Measurements from ENCODE around the gene TMEM131L. TPM values are rescaled to one million over a fixed set of nuclear protein-coding genes. Genes with fewer than 3 reads are reported as not detected.
"Not testable (repeated sequence)": the region's sequence is repeated elsewhere in the genome, so short reads cannot be mapped to it uniquely, and the experiment has no call there.

The TMEM131L gene
- total RNA-seq, 1 experiment from 2014 or later: 61.3 TPM

GRCh38 chr4:153655002-153655541, 188.9 kb downstream of the TMEM131L start:
- Histone ChIP-seq H3K36me3 (no peaks in the 10 kb centered on the region), H3K27me3 (no peaks in the 10 kb centered on the region), H3K4me3 (no peak overlapping the region), H3K9me3 (replicated peaks) (no peaks in the 10 kb centered on the region; the same call in 1 of the 2 replicates), H3K4me1 (no peaks in the 10 kb centered on the region), H3K27ac (no peak overlapping the region)
- DNase-seq: no peak

- DNase-seq: no peak
- H3K4me1 ChIP-seq: no peaks in the 10 kb centered on the region
Measured at GRCh38 chr4:153655928-153656327, 189.8 kb downstream of the TMEM131L start.

DNA sequence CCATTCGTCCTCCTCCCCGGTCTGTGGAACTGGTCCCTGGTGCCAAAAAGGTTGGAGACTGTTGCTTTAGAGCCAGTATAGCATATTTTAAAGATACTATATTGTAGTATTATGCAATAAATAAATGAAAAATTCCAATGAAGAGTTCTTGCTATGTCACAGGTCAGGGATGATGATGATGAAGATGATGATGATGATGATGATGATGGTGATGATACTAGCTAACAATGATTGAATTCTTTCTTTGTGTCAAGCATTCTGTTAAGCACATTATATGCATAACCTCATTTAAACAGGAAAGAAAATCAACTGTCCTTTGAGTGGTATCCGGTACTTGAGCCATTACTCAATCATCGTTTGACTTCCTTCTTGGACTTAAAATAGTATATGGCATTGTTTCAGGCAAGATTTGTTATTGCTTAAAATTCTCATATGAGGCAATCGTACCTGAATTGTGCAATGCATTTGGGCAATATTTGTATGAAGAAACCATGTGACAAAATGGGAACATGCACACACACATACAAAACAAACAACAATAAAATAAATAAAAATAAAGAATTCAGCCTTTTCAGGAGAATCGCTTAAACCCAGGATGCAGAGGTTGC, 195.2 kb downstream of the TMEM131L start:
- Histone ChIP-seq H3K27me3 (no peaks in the 10 kb centered on the region), H3K4me3 (no peak overlapping the region), H3K27ac (no peak overlapping the region), H3K4me1 (no peaks in the 10 kb centered on the region), H3K36me3 (no peaks in the 10 kb centered on the region), H3K9me3 (replicated peaks) (no peaks in the 10 kb centered on the region)
- DNase-seq: no peak

More at GRCh38 chr4:153655928-153656327, 189.8 kb downstream of the TMEM131L start:
- Histone ChIP-seq H3K27me3 (no peaks in the 10 kb centered on the region), H3K36me3 (no peaks in the 10 kb centered on the region), H3K9me3 (replicated peaks) (no peaks in the 10 kb centered on the region; the same call in 1 of the 2 replicates), H3K27ac (no peak overlapping the region), H3K4me3 (no peak overlapping the region)

DNA sequence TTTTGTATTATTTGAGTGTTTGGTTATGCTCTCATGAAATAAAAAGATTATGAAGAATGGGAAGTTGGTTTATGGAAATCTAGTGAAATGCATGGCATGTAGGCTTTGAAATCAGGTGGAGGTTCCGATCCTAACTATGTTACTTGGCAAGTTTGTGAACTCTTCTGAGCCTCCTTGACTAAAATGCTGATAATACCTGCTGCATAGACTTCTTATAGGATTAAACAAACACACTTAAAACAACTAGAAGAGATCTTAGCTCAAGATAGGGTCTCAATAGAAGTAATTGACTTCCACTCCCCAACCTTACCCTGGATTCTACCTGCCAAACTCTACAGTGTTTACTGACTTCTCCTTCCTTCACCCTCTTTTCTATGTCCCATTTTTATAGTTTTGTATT, 195.7 kb downstream of the TMEM131L start:
- H3K36me3 ChIP-seq: no peaks in the 10 kb centered on the region
- H3K27me3 ChIP-seq: no peaks in the 10 kb centered on the region
- H3K27ac ChIP-seq: no peak overlapping the region
- DNase-seq: no peak
- H3K4me3 ChIP-seq: no peak overlapping the region
- H3K9me3 ChIP-seq (replicated peaks): no peaks in the 10 kb centered on the region
- no peaks in the 10 kb centered on the region for H3K4me1 ChIP-seq

GRCh38 chr4:153663667-153664066, 197.5 kb downstream of the TMEM131L start:
- H3K36me3 ChIP-seq: no peaks in the 10 kb centered on the region
- no peak overlapping the region for H3K27ac ChIP-seq
- DNase-seq: no peak
- no peaks in the 10 kb centered on the region for H3K9me3 ChIP-seq (replicated peaks)
- no peaks in the 10 kb centered on the region for H3K27me3 ChIP-seq
- H3K4me1 ChIP-seq: no peaks in the 10 kb centered on the region
- no peak overlapping the region for H3K4me3 ChIP-seq

DNA sequence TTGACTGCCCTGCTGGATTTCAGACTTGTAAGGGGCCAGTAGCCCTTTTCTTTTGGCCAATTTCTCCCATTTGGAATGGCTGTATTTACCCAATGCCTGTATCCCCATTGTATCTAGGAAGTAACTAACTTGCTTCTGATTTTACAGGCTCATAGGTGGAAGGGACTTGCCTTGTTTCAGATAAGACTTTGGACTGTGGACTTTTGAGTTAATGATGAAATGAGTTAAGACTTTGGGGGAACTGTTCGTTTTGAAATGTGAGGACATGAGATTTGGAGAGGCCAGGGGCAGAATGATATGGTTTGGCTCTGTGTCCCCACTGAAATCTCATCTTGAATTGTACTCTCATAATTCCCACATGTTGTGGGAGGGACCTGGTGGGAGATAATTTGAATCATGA, 200.3 kb downstream of the TMEM131L start:
- not testable (repeated sequence) for H3K27me3 ChIP-seq; H3K36me3 ChIP-seq; H3K4me1 ChIP-seq; DNase-seq; H3K27ac ChIP-seq; H3K9me3 ChIP-seq (replicated peaks); H3K4me3 ChIP-seq

DNA sequence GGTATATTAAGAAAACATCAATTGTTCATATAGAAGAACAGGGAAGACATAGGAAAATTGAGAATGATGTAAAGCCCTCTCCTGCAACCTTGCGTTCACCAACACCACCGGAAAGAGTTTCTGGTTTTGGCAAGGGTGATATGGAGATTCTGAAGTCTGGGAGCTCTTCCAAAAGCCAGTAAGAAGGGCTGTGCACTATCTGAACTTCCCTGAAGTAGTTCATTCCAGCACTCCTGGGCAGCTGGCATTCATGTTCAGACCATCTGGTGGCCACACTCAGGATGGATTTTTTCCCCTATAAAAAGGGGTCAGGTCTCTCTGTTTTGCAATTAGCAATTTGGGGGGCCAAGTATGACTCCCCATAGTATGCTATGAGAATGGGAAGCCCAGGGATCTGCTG, 202.5 kb downstream of the TMEM131L start:
- H3K27ac ChIP-seq: no peak overlapping the region
- no peaks in the 10 kb centered on the region for H3K27me3 ChIP-seq
- no peaks in the 10 kb centered on the region for H3K4me1 ChIP-seq
- DNase-seq: no peak
- H3K4me3 ChIP-seq: no peak overlapping the region
- H3K36me3 ChIP-seq: no peaks in the 10 kb centered on the region
- no peaks in the 10 kb centered on the region for H3K9me3 ChIP-seq (replicated peaks)

DNA sequence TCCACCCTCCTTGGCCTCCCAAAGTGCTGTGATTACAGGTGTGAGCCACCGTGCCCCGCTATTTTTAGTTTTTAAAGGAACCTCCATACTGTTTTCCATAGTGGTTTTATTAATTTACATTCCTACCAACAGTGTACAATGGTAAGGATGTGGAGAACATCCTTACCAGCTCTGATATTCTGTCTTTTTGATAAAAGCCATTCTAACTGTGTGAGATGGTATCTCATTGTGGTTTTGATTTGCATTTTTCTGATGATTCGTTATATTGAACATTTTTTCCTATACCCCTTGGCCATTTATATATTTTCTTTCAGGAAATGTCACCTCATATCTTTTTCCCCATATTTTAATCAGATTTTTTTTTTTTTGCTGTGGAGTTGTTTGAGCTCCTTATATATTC, 203.7 kb downstream of the TMEM131L start:
- no peaks in the 10 kb centered on the region for H3K4me1 ChIP-seq
- H3K27me3 ChIP-seq: no peaks in the 10 kb centered on the region
- H3K9me3 ChIP-seq (replicated peaks): no peaks in the 10 kb centered on the region
- no peak overlapping the region for H3K4me3 ChIP-seq
- H3K36me3 ChIP-seq: no peaks in the 10 kb centered on the region
- DNase-seq: no peak
- no peak overlapping the region for H3K27ac ChIP-seq

DNA sequence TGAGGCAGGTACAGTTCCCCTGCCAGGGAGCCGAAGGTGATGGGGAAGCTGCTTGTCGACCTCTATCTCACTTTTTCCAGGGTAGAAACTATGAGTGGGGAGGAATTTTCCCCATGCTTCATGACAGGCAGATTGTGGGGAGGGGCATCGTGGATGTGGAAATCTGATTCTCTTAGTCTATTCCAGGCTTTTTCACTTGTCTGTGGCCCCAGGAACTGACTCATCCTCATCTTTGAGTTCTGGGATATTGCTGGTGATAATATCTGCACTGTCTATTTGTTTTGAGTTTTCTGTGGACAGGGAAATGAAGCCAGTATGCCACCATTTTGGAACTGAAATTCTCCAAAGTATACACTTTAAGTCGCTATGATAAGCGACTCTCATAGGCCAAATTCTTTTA, 210.3 kb downstream of the TMEM131L start:
- Histone ChIP-seq H3K27me3 (no peaks in the 10 kb centered on the region), H3K27ac (no peak overlapping the region), H3K9me3 (replicated peaks) (no peaks in the 10 kb centered on the region), H3K4me1 (no peaks in the 10 kb centered on the region), H3K4me3 (no peak overlapping the region), H3K36me3 (no peaks in the 10 kb centered on the region)
- no peak for DNase-seq

DNA sequence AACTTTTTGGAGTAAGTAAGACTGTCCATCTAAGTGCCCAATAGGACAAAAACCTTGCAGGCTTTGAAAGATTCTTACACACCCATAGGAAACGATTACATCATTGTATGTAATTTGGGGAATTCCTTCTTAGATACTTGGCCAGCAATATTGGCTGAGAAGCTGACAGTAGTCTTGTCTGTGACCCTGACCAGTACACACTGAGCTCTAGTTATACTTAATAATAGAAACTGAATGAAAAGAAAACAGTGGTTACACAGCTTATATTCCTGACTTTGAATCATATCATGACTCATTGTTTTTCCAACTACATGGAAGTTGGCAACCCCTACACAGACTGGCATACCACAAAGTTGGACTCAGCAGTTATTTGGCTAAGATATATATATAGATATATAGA, 210.8 kb downstream of the TMEM131L start:
- Histone ChIP-seq H3K27me3 (no peaks in the 10 kb centered on the region), H3K27ac (no peak overlapping the region), H3K4me3 (no peak overlapping the region), H3K9me3 (replicated peaks) (no peaks in the 10 kb centered on the region), H3K4me1 (no peaks in the 10 kb centered on the region), H3K36me3 (no peaks in the 10 kb centered on the region)
- no peak for DNase-seq

DNA sequence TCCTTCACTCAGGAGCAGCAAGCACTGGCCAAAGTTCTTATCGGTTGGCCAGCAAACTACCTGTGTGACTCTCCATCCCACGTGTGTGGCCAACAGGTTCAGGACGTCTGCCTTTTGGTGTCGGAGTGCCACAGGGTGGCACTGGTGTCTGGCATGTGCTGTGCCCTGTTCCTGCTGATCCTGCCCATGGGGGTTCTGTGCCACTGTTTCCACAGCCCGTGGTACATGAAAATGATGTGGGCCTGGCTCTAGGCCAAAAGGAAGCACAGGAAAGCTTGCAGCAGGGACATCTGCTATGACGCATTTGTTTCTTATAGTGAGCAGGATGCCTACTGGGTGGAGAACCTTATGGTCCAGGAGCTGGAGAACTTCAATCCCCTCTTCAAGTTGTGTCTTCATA, 213.3 kb downstream of the TMEM131L start:
- Histone ChIP-seq H3K4me1 (no peaks in the 10 kb centered on the region), H3K4me3 (no peak overlapping the region), H3K27me3 (no peaks in the 10 kb centered on the region), H3K36me3 (no peaks in the 10 kb centered on the region), H3K27ac (no peak overlapping the region), H3K9me3 (replicated peaks) (no peaks in the 10 kb centered on the region)
- no peak for DNase-seq

DNA sequence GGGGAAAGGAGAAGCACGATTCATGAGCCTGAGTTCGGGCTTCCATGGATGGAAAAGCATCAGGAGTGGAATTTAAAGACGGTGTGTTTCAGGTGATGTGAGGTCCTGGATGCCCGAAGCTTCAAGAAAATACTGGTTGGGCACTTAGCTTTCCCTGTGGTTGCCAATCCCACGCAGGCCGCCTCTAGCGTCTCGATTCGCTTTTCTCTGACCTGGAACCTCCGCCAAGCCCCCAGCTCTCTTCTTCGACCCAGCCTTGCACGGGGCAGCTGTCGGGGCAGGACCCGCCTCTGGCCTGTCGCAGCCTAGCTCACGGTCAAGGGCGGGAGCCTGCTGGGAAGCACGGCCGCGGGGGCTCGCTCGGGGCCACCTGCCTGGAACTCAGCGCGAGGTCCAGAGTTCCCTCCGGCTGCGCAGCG, 217.6 kb downstream of the TMEM131L start:
- no peak for DNase-seq
- Histone ChIP-seq H3K9me3 (replicated peaks) (no peaks in the 10 kb centered on the region; the same call in 1 of the 2 replicates), H3K27me3 (no peaks in the 10 kb centered on the region), H3K27ac (no peak overlapping the region), H3K4me3 (no peak overlapping the region), H3K36me3 (no peaks in the 10 kb centered on the region), H3K4me1 (no peaks in the 10 kb centered on the region)

DNA sequence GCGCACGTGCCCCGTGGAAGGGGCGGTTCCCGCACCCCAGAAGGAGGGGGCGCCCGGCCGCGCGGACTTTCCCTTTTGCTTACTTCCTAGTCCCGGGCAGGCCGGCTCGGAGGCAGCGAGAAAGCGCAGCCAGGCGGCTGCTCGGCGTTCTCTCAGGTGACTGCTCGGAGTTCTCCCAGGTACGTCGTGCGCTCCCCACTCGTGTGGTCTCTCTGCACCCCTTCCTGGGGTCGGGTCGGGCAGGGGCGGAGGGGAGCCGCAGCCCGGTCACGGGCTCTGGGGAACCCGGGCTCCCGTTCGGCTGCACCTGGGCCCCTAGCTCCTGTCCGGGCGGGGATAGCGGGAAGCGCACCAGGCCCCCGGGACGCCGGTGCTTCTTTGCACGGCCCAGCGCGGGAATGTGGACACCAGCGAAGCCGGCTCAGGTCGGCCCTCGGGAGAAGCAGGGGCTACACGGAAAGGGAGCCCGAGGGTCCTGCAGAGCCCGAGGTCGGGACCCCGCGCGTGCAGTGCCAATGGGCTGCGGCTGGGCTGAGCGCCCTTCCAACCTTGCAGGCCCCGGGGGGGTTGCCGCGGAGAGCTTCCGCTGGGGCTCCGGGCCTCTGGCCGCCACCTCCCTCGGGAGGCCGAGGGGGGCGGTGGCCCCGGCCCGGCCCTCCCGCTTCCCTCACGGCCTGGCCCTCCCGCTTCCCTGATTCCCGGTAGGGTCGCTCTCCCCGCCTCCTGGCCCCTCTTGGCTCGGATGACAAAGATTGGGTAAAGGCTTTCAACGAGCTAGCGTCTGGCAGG, 218.2 kb downstream of the TMEM131L start, which contains the start of gene TLR2:
Gene TLR2, plus strand, starts transcription at position 99 of the 789 bp plus-strand sequence. CDS start 18,628 bp downstream, outside the sequence.
- Histone ChIP-seq H3K27me3 (no peaks in the 10 kb centered on the region), H3K27ac (no peak within 1 kb of the TSS), H3K9me3 (replicated peaks) (peaks cover 2% of the 10 kb centered on the region; the same call in 1 of the 2 replicates), H3K4me3 (no peak within 1 kb of the TSS), H3K4me1 (no peaks in the 10 kb centered on the region), H3K36me3 (no peaks in the 10 kb centered on the region)
- DNase-seq: no peak

GRCh38 chr4:153684971-153685371, 218.8 kb downstream of the TMEM131L start:
- H3K4me3 ChIP-seq: no peak overlapping the region
- no peak overlapping the region for H3K27ac ChIP-seq
- peaks cover 4% of the 10 kb centered on the region; the same call in 1 of the 2 replicates for H3K9me3 ChIP-seq (replicated peaks)
- no peaks in the 10 kb centered on the region for H3K4me1 ChIP-seq
- H3K36me3 ChIP-seq: no peaks in the 10 kb centered on the region
- no peak for DNase-seq
- no peaks in the 10 kb centered on the region for H3K27me3 ChIP-seq

Data from SJCRH30 (cell line).